ENCODE data around the gene SLC16A3. TPM values are rescaled to one million over a fixed set of nuclear protein-coding genes. Genes with fewer than 3 reads are reported as not detected.

Gene SLC16A3
- total RNA-seq, 1 donor from 2014 or later: 115 TPM

DNA sequence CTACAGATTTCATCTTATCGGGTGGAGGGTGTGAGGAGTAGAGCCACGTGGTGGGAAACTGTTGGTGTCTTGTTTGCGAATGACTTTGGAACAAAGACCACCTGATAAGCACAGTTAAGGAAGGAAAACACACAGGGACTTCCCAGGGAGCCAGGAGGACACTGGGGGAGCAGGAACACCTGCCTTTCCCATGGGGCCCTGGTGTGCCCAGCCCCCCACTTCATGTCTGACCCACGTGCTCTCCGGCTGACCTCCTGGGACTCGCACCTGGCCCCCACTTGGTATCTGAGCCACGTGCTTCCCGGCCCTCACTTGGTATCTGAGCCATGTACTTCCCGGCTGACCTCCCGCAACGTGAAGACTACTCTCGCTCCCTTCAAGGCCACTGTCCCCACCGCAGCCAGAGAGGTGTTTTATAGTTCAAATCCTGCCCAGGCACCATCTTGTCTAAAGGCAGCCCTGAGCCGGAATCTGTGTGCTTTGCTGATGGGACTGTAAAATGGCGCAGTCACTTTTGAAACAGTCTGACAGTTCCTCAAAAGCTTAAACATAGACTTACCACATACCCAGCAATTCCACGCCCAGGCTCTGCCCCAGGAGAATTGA, 50.0 kb downstream of the SLC16A3 start:
- H3K9me3 Mint-ChIP-seq: no peaks in the 10 kb centered on the region
- no peaks in the 10 kb centered on the region for H3K36me3 Mint-ChIP-seq (ENCODE audit: low read depth)
- DNase-seq (ENCODE audit: low spot score): no peak
- intact Hi-C loops (cut with micrococcal nuclease): no loop called here
- H3K4me1 Mint-ChIP-seq (ENCODE audit: low read depth): peaks cover 13% of the 10 kb centered on the region
- H3K27me3 Mint-ChIP-seq (ENCODE audit: insufficient read depth): peaks cover 4% of the 10 kb centered on the region
- H3K4me3 Mint-ChIP-seq: no peak overlapping the region
- H3K27ac Mint-ChIP-seq: no peak overlapping the region

- intact Hi-C loops (cut with micrococcal nuclease): no loop called here
- no peak for DNase-seq (ENCODE audit: low spot score)
- peaks cover 13% of the 10 kb centered on the region for H3K4me1 Mint-ChIP-seq (ENCODE audit: low read depth)
- no peak overlapping the region for H3K4me3 Mint-ChIP-seq
- H3K27ac Mint-ChIP-seq: no peak overlapping the region
- H3K36me3 Mint-ChIP-seq (ENCODE audit: low read depth): no peaks in the 10 kb centered on the region
- H3K27me3 Mint-ChIP-seq (ENCODE audit: insufficient read depth): peaks cover 4% of the 10 kb centered on the region
- H3K9me3 Mint-ChIP-seq: no peaks in the 10 kb centered on the region
Measured at GRCh38 chr17:82280537-82280936, 51.7 kb downstream of the SLC16A3 start.

DNA sequence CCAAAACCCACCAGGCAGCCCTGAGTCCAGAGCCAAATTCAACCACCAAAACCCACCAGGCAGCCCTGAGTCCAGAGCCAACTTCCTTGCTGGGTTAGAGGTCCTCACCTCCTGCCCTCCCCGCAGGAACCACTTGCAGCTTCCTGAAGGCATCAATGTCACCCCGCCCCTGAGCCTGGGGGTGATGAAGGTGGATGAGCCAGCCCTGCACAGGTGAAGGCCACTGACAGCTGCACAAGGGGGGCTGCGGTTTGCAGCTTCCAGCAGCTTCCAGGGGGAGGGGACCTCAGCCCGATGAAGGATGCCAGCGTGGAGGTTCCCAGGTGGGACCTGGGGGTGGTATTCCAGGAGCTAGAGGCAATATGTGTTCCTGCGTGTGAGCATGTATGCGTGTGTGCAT, 52.2 kb downstream of the SLC16A3 start:
- Mint-ChIP-seq H3K9me3 (no peaks in the 10 kb centered on the region), H3K4me3 (no peak overlapping the region), H3K4me1 (ENCODE audit: low read depth) (peaks cover 13% of the 10 kb centered on the region), H3K27ac (no peak overlapping the region), H3K36me3 (ENCODE audit: low read depth) (no peaks in the 10 kb centered on the region), H3K27me3 (ENCODE audit: insufficient read depth) (peaks cover 4% of the 10 kb centered on the region)
- DNase-seq (ENCODE audit: low spot score): no peak
- intact Hi-C loops (cut with micrococcal nuclease): no loop called here

DNA sequence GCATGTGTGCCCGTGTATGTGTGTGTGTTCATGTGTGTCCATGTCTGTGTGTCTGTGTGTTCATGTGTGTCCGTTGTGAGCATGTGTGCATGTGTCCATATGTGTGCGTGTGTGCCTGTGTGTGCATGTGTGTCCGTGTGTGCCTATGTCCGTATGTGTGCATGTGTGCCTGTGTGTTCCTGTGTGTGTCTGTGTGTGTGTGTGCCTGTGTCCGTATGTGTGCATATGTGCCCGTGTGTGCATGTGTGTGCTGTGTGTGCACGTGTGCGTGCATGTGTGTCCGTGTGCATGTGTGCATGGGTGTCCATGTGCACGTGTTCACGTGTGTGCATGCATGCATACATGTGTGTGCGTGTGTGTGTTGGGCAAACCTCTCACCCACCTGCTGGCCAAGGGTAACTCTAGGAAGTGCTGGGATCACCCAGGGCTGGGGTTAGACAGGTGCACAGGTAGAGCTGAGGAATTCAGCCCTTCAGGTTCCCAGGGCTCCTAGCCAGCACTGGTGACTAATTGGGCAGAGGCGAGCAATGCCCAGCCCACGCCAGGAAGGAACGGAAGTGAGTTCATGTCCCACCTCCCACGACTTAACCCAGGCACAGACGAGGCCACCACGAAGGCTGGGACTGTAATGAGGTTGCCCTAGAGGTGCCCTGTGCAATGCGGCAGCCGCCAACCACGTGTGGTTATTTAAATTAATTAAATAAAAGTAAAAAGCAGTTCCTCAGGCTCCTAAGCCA, 52.8 kb downstream of the SLC16A3 start:
- no peak overlapping the region for H3K4me3 Mint-ChIP-seq
- H3K27ac Mint-ChIP-seq: no peak overlapping the region

DNA sequence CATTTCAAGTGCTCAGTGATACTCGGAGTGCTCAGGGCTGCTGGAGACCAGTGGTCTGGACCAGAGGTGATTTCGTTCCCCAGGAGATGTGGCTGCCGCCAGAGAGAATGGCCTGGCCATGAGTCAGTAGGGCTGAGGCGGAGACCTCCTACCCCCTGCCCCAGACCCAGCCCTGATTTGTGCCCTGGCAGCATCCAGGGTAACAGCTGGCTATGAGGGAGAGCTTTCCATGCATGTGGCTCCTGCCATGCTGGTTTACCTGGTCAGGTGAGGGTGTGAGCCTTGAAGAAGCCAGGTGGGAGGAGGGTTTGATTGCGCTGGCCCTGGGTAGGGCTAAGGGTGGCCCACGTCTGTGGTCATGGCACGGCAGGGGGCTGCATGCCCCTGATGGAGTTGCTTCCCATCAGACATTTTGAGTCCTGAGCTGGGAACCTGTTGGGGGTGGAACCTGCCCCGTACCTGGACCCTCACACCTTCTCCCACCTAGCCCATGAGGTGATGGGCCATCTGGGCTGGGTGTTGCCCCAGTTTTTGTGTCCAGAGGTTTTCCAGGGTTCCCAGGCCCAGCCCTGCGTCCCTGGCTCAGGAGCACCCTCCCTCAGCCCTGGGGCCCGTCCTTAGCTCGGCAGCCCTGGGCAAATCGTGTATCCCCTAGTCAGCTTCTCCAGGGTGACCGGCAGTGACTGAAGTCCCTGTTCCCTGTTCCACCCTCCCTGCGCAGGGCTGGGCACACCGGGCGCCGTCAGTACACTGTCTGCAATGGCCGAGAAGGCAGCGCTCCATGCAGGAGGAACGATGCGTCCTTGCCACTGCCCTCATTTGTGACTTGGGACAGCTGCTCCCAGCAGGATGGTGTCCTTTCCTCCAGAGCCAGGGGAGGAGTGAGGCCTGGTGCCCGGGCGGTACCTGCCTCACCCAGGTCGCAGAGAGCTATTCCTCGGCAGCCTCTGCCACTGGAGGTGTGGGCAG, 53.7 kb downstream of the SLC16A3 start:
- intact Hi-C loops (cut with micrococcal nuclease): loop anchor here (1.0 kb wide), 1 partner anchor 10 kb away; no protein-coding TSS in a partner anchor
- peaks cover 13% of the 10 kb centered on the region for H3K4me1 Mint-ChIP-seq (ENCODE audit: low read depth)
- H3K27ac Mint-ChIP-seq: no peak overlapping the region
- no peak overlapping the region for H3K4me3 Mint-ChIP-seq
- H3K36me3 Mint-ChIP-seq (ENCODE audit: low read depth): no peaks in the 10 kb centered on the region
- no peaks in the 10 kb centered on the region for H3K9me3 Mint-ChIP-seq
- DNase-seq (ENCODE audit: low spot score): no peak
- H3K27me3 Mint-ChIP-seq (ENCODE audit: insufficient read depth): peaks cover 1% of the 10 kb centered on the region

More for the DNA sequence above, 52.8 kb downstream of the SLC16A3 start:
- H3K36me3 Mint-ChIP-seq (ENCODE audit: low read depth): no peaks in the 10 kb centered on the region
- H3K9me3 Mint-ChIP-seq: no peaks in the 10 kb centered on the region
- intact Hi-C loops (cut with micrococcal nuclease): no loop called here
- H3K27me3 Mint-ChIP-seq (ENCODE audit: insufficient read depth): peaks cover 4% of the 10 kb centered on the region
- peaks cover 13% of the 10 kb centered on the region for H3K4me1 Mint-ChIP-seq (ENCODE audit: low read depth)
- no peak for DNase-seq (ENCODE audit: low spot score)

DNA sequence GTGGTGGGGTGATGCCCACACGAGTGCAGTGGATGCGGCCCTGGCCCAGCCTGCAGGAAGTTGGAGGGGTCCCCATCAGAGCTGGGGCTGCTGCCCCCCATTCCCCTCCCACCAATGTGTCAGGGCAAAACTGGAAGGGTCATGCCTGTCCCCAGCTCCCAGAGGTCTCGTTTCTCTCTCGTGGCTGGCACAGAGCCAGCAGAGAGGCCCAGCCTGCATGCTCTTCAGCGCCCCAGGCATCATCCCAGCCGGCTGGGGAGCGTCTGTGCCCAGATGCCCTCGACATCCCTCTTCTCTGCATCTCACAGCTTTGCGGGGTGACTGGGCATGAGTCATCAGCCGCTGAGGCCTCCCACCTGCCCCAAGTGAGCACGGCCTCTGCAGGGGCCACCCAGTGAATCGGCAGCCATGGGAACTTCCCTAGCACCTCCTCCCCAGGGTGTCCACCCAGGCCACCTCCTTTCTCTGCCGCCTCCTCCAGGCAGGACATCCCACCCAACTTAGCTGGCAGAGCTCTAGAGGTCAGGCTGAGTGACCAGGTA, 54.4 kb downstream of the SLC16A3 start:
- intact Hi-C loops (cut with micrococcal nuclease): loop anchor here (1.0 kb wide), 1 partner anchor 9 kb away; no protein-coding TSS in a partner anchor
- H3K27ac Mint-ChIP-seq: no peak overlapping the region
- no peaks in the 10 kb centered on the region for H3K9me3 Mint-ChIP-seq
- H3K4me1 Mint-ChIP-seq (ENCODE audit: low read depth): peaks cover 21% of the 10 kb centered on the region
- DNase-seq (ENCODE audit: low spot score): no peak
- H3K4me3 Mint-ChIP-seq: no peak overlapping the region
- no peaks in the 10 kb centered on the region for H3K36me3 Mint-ChIP-seq (ENCODE audit: low read depth)
- peaks cover 3% of the 10 kb centered on the region for H3K27me3 Mint-ChIP-seq (ENCODE audit: insufficient read depth)

DNA sequence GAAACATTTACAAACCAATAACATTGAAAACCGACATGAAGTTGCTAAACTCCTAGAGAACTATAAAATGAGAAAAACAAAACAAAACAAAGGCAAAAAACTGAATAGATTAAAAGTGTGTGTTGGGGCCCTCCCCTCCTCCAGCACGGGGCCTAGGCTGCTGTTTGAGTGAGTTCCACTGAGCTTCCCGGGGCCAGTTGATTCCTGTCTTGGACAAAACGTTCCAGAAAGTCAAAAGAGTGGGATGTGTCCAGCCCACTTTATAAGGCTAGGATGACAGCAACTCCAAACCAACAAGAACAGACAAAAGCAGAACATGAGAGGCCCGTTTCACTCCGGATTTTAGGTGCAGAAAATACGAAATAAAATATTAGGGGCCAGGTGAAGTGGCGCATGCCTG, 56.3 kb downstream of the SLC16A3 start:
- peaks cover 2% of the 10 kb centered on the region for H3K27me3 Mint-ChIP-seq (ENCODE audit: insufficient read depth)
- no peak overlapping the region for H3K4me3 Mint-ChIP-seq
- no peak overlapping the region for H3K27ac Mint-ChIP-seq
- DNase-seq (ENCODE audit: low spot score): no peak
- peaks cover 21% of the 10 kb centered on the region for H3K4me1 Mint-ChIP-seq (ENCODE audit: low read depth)
- H3K9me3 Mint-ChIP-seq: no peaks in the 10 kb centered on the region
- intact Hi-C loops (cut with micrococcal nuclease): no loop called here
- H3K36me3 Mint-ChIP-seq (ENCODE audit: low read depth): peaks cover 2% of the 10 kb centered on the region

DNA sequence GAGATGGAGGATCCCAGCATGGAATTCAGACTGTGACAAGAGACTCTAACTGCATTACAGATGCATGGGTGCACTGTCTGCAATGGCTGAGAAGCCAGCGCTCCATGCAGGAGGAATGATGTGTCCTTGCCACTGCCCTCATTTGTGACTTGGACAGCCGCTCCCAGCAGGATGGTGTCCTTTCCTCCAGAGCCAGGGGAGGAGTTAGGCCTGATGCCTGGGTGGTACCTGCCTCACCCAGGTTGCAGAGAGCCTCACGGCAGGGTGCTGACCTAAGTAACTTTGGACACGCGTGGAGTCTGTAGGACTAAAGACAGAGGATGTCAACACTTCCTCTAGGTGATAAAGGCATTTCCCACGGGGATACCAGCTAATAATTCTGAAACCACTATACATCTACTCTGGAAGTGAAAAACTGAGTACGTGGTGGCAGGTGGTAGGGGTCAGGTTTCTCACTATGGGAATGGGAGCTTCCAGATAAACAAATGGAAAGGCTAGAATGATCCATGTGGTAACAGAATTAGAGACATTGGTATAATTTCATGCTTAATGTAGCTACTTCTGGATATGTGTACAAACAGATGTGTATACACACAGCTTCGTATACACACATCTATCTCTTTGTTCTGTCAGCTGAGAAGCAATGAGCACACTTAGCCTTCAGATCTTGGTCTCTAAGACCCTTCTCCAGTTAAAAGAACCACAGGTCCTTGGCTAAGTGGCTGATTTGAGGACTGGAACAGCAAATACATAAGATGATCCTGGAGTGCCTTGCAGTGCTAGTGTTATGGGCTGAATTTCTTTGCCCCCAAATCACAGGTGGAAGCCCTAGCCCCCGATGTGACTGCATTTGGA, 58.4 kb downstream of the SLC16A3 start:
- H3K27ac Mint-ChIP-seq: no peak overlapping the region
- no peak for DNase-seq (ENCODE audit: low spot score)
- peaks cover 16% of the 10 kb centered on the region for H3K4me1 Mint-ChIP-seq (ENCODE audit: low read depth)
- H3K9me3 Mint-ChIP-seq: no peaks in the 10 kb centered on the region
- peaks cover 2% of the 10 kb centered on the region for H3K27me3 Mint-ChIP-seq (ENCODE audit: insufficient read depth)
- intact Hi-C loops (cut with micrococcal nuclease): no loop called here
- no peak overlapping the region for H3K4me3 Mint-ChIP-seq
- peaks cover 2% of the 10 kb centered on the region for H3K36me3 Mint-ChIP-seq (ENCODE audit: low read depth)

DNA sequence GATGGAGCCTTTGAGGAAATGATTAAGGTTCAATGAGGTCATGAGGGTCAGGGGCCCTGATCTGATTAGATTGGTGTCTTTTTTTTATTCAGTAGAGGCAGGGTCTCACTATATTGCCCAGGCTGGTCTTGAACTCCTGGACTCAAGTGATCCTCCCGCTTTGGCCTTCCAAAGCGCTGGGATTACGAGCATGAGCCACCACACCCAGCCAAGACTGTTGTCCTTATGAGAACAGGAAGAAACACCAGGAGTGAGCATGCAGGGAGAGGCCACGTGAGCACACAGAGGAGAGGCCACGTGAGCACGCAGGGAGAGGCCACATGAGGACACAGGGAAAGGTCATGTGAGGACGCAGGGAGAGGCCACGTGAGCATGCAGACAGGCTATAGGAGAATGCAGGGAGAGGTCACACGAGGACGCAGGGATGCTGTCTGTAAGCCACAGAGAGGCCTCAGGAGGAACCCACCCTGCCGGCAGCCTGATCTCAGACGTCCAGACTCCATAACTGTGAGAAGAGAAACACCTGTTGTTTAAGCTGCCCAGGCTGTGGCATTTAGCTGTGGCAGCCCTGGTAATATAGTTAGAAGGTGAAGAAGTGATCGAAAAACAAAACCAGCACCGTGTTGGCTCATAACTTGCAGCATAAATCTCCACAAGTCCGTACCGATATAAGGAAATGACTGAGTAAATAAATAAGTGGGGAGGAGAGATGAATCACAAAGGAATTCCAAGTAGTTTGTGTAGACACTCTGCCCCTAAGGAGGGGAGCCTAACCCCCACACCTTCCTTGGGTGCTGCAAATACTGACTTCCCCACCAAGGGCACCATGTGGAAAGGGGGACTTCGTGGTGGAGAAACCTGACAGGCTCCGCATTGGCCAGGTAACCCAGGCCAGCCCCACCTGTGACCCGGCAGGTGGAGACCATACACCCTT, 59.3 kb downstream of the SLC16A3 start:
- Mint-ChIP-seq H3K4me1 (ENCODE audit: low read depth) (peaks cover 16% of the 10 kb centered on the region), H3K27me3 (ENCODE audit: insufficient read depth) (peaks cover 2% of the 10 kb centered on the region), H3K36me3 (ENCODE audit: low read depth) (peaks cover 2% of the 10 kb centered on the region), H3K9me3 (no peaks in the 10 kb centered on the region), H3K27ac (no peak overlapping the region), H3K4me3 (no peak overlapping the region)
- no peak for DNase-seq (ENCODE audit: low spot score)
- intact Hi-C loops (cut with micrococcal nuclease): no loop called here
